Neuronal stem cell (in vitro differentiated cells): ENCODE measurements around the gene UBAC2.
"Not testable (repeated sequence)": the region's sequence is repeated elsewhere in the genome, so short reads cannot be mapped to it uniquely, and the experiment has no call there.

Experiments used
- DNase-seq: peaks from one replicate; pipeline ENCODE4 v3.0.0-alpha.2; 2013; ENCODE audit warnings: low spot score
- H2AFZ ChIP-seq: one replicate; pipeline ENCODE4 v1.6.1; 2013; ENCODE audit warnings: mild to moderate bottlenecking, low read length, inconsistent platforms
- H2AK5ac ChIP-seq: 2 replicates; pipeline ENCODE4 v1.6.1; 2013; ENCODE audit warnings: low read depth, mild to moderate bottlenecking, inconsistent platforms, low read length, moderate library complexity, mixed read lengths
- H2BK120ac ChIP-seq: 2 replicates; pipeline ENCODE4 v1.6.1; 2013; ENCODE audit warnings: low read depth, mild to moderate bottlenecking, inconsistent platforms, low read length, moderate library complexity, mixed read lengths
- H2BK12ac ChIP-seq: one replicate; pipeline ENCODE4 v1.6.1; 2013; ENCODE audit warnings: low read length, inconsistent platforms
- H2BK15ac ChIP-seq: 2 replicates; pipeline ENCODE4 v1.6.1; 2013; ENCODE audit warnings: mild to moderate bottlenecking, low read length, inconsistent platforms, mixed read lengths
- H2BK5ac ChIP-seq: one replicate; pipeline ENCODE4 v1.6.1; 2013; ENCODE audit warnings: inconsistent platforms, mild to moderate bottlenecking, low read length, moderate library complexity
- H3K14ac ChIP-seq: one replicate; pipeline ENCODE4 v1.6.1; 2013; ENCODE audit warnings: low read length, inconsistent platforms
- H3K18ac ChIP-seq: 2 replicates; pipeline ENCODE4 v1.6.1; 2013; ENCODE audit warnings: low read length, inconsistent platforms
- H3K23ac ChIP-seq: 2 replicates; pipeline ENCODE4 v1.6.1; 2013; ENCODE audit warnings: low read depth, mild to moderate bottlenecking, mixed read lengths, low read length, inconsistent platforms; ENCODE audit not compliant: poor library complexity
- H3K27ac ChIP-seq: replicated peaks from 3 replicates; pipeline ENCODE4 v1.5.1; 2013; ENCODE audit warnings: low read length, inconsistent platforms
- H3K27me3 ChIP-seq, 3 experiments: 2 replicates each; pipeline ENCODE4 v1.6.1; 2013; ENCODE audit warnings: low read length in 3 of 3, mild to moderate bottlenecking in 2 of 3, inconsistent platforms in 1 of 3, low read depth in 1 of 3, mixed read lengths in 1 of 3, moderate library complexity in 1 of 3; ENCODE audit not compliant: control insufficient read depth in 3 of 3, insufficient read depth in 3 of 3
- H3K36me3 ChIP-seq, 2 donors: replicated peaks in 1 of 2; 2 replicates each; pipeline ENCODE4 v1.6.1; 2013; ENCODE audit warnings: low read length in 2 of 2; ENCODE audit not compliant: control insufficient read depth in 2 of 2, insufficient read depth in 2 of 2
- H3K4ac ChIP-seq: 2 replicates; pipeline ENCODE4 v1.6.1; 2013; ENCODE audit warnings: inconsistent platforms, mild to moderate bottlenecking, low read length, moderate library complexity
- H3K4me1 ChIP-seq, 2 donors: 1 replicate in 1 of 2; 2 replicates in 1 of 2; pipeline ENCODE4 v1.6.1; 2013; ENCODE audit warnings: low read length in 2 of 2, low read depth in 1 of 2; ENCODE audit not compliant: control insufficient read depth in 2 of 2, insufficient read depth in 1 of 2
- H3K4me2 ChIP-seq: one replicate; pipeline ENCODE4 v1.6.1; 2013; ENCODE audit warnings: mild to moderate bottlenecking, low read length, inconsistent platforms; ENCODE audit not compliant: insufficient read depth, poor library complexity, severe bottlenecking
- H3K4me3 ChIP-seq, 2 donors: 2 replicates each; pipeline ENCODE4 v1.5.1; 2013; ENCODE audit warnings: low read length in 2 of 2, mild to moderate bottlenecking in 2 of 2, inconsistent platforms in 1 of 2, moderate library complexity in 1 of 2
- H3K79me1 ChIP-seq: one replicate; pipeline ENCODE4 v1.6.1; 2013; ENCODE audit warnings: low read depth, mild to moderate bottlenecking, inconsistent platforms, low read length, moderate library complexity
- H3K9ac ChIP-seq: one replicate; pipeline ENCODE4 v1.6.1; 2013; ENCODE audit warnings: mild to moderate bottlenecking, low read depth, low read length, inconsistent platforms; ENCODE audit not compliant: poor library complexity
- H3K9me3 ChIP-seq, 2 donors: replicated peaks in 1 of 2; 2 replicates each; pipeline versions ENCODE3 to v1.6.1; 2013; ENCODE audit warnings: low read length in 2 of 2, mild to moderate bottlenecking in 2 of 2, inconsistent platforms in 1 of 2, low read depth in 1 of 2, mixed read lengths in 1 of 2, moderate library complexity in 1 of 2; ENCODE audit not compliant: control insufficient read depth in 2 of 2, insufficient read depth in 1 of 2
- H4K8ac ChIP-seq: one replicate; pipeline ENCODE4 v1.6.1; 2013; ENCODE audit warnings: low read depth, mild to moderate bottlenecking, inconsistent platforms, low read length, moderate library complexity
- H4K91ac ChIP-seq: one replicate; pipeline ENCODE4 v1.6.1; 2013; ENCODE audit warnings: low read length, low read depth, mild to moderate bottlenecking, inconsistent platforms; ENCODE audit not compliant: poor library complexity
- WGBS, 2 donors: extraction: QIAGEN DNeasy Blood & Tissue Kit; methylation state at CpG; one replicate each; pipeline ENCODE4 v1.1.7; 2013; ENCODE audit warnings: missing lambda C conversion rate in 2 of 2, mixed read lengths in 1 of 2; ENCODE audit not compliant: insufficient read length in 2 of 2, insufficient replicate concordance in 1 of 2; ENCODE audit errors: extremely low coverage in 2 of 2; 5-methylcytosine and 5-hydroxymethylcytosine counted together

UBAC2 gene

GRCh38 chr13:99227331-99227900, 26.8 kb downstream of the UBAC2 start:
- Histone ChIP-seq H3K27ac (no peak overlapping the region), H3K9me3 (peaks cover 0 to 13% of the 10 kb centered on the region in 2 donors), H4K8ac (no peak overlapping the region), H2AK5ac (no peak overlapping the region), H3K23ac (no peak overlapping the region), H3K4me2 (no peak overlapping the region), H2BK120ac (no peak overlapping the region), H3K79me1 (no peaks in the 10 kb centered on the region), H3K4me1 (peaks cover 0 to 9% of the 10 kb centered on the region in 2 donors), H2AFZ (no peak overlapping the region), H2BK5ac (no peak overlapping the region), H3K27me3 (no peaks in the 10 kb centered on the region), H4K91ac (no peak overlapping the region), H2BK12ac (no peak overlapping the region), H3K9ac (no peak overlapping the region), H3K36me3 (peaks cover 0 to 2% of the 10 kb centered on the region in 2 donors), H3K4ac (no peak overlapping the region), H3K4me3 (no peak overlapping the region), H2BK15ac (no peak overlapping the region), H3K14ac (no peak overlapping the region), H3K18ac (no peak overlapping the region)
- no peak for DNase-seq
- WGBS, 2 donors = no CpG with 5 or more reads among the region's 6 CpGs

GRCh38 chr13:99227909-99228688, 27.4 kb downstream of the UBAC2 start:
- no peak overlapping the region for H2BK120ac ChIP-seq
- H3K4ac ChIP-seq = no peak overlapping the region
- no peak overlapping the region for H3K23ac ChIP-seq
- no peak overlapping the region for H3K4me2 ChIP-seq
- H3K4me1 ChIP-seq = peaks cover 0 to 9% of the 10 kb centered on the region in 2 donors
- H2BK5ac ChIP-seq = no peak overlapping the region
- no peak overlapping the region for H3K14ac ChIP-seq
- no peak overlapping the region for H2AFZ ChIP-seq
- H3K79me1 ChIP-seq = no peaks in the 10 kb centered on the region
- no peak overlapping the region for H2BK12ac ChIP-seq
- no peak for DNase-seq
- no peak overlapping the region for H3K9ac ChIP-seq
- H3K36me3 ChIP-seq = peaks cover 0 to 2% of the 10 kb centered on the region in 2 donors
- peaks cover 0 to 6% of the 10 kb centered on the region in 2 donors for H3K9me3 ChIP-seq
- H3K18ac ChIP-seq = no peak overlapping the region
- H3K4me3 ChIP-seq = no peak overlapping the region
- no peak overlapping the region for H4K91ac ChIP-seq
- H2BK15ac ChIP-seq = no peak overlapping the region
- no CpG with 5 or more reads among the region's 15 CpGs for WGBS, 2 donors
- no peak overlapping the region for H4K8ac ChIP-seq
- H2AK5ac ChIP-seq = no peak overlapping the region
- H3K27ac ChIP-seq = no peak overlapping the region
- H3K27me3 ChIP-seq = no peaks in the 10 kb centered on the region

GRCh38 chr13:99228737-99229691, 28.4 kb downstream of the UBAC2 start:
- no peak overlapping the region for H3K18ac ChIP-seq
- no peak overlapping the region for H4K91ac ChIP-seq
- no peak overlapping the region for H3K27ac ChIP-seq
- H2BK120ac ChIP-seq = no peak overlapping the region
- peaks cover 0 to 2% of the 10 kb centered on the region in 2 donors for H3K36me3 ChIP-seq
- H2BK12ac ChIP-seq = no peak overlapping the region
- H3K4ac ChIP-seq = no peak overlapping the region
- H3K4me1 ChIP-seq = peaks cover 0 to 6% of the 10 kb centered on the region in 2 donors
- H3K4me3 ChIP-seq = no peak overlapping the region
- no peak overlapping the region for H2BK5ac ChIP-seq
- no peak overlapping the region for H3K9ac ChIP-seq
- no peak overlapping the region for H3K23ac ChIP-seq
- H3K14ac ChIP-seq = no peak overlapping the region
- H3K4me2 ChIP-seq = no peak overlapping the region
- no peak overlapping the region for H4K8ac ChIP-seq
- no peaks in the 10 kb centered on the region for H3K27me3 ChIP-seq
- WGBS, 2 donors = no CpG with 5 or more reads among the region's 13 CpGs
- no peak for DNase-seq
- H3K79me1 ChIP-seq = peaks cover 2% of the 10 kb centered on the region
- H2AFZ ChIP-seq = no peak overlapping the region
- H3K9me3 ChIP-seq = no peaks in the 10 kb centered on the region
- no peak overlapping the region for H2AK5ac ChIP-seq
- H2BK15ac ChIP-seq = no peak overlapping the region

GRCh38 chr13:99230588-99230987, 29.9 kb downstream of the UBAC2 start:
- H3K4me2 ChIP-seq, H3K4ac ChIP-seq, H4K91ac ChIP-seq, H3K4me3 ChIP-seq, H2BK15ac ChIP-seq, H3K27ac ChIP-seq, H2AK5ac ChIP-seq, H4K8ac ChIP-seq, H3K23ac ChIP-seq, H2BK120ac ChIP-seq, H3K18ac ChIP-seq, H3K14ac ChIP-seq, H2AFZ ChIP-seq, H3K9ac ChIP-seq, H3K9me3 ChIP-seq, H2BK5ac ChIP-seq, H3K4me1 ChIP-seq, H3K27me3 ChIP-seq, H3K79me1 ChIP-seq, H2BK12ac ChIP-seq, H3K36me3 ChIP-seq, DNase-seq: not testable (repeated sequence)
- WGBS, 2 donors = no CpG with 5 or more reads among the region's 12 CpGs
